Stomach (tissue), 9 donors: ENCODE measurements around the gene ZNF846. TPM values are rescaled to one million over a fixed set of nuclear protein-coding genes. Genes with fewer than 3 reads are reported as not detected.
"Not testable (repeated sequence)": the region's sequence is repeated elsewhere in the genome, so short reads cannot be mapped to it uniquely, and the experiment has no call there.

Experiments
- DNase-seq, 2 donors: peaks; one replicate each; pipeline versions ENCODE4 v3.0.0 to v3.0.0-alpha.2; 2013 to 2019
- H3K27ac ChIP-seq, 5 donors: fragments of 200-600 bp in 4 of 5; sonication (generic) in 4 of 5; one replicate each; pipeline ENCODE4 v1.5.1; 2013 to 2019; ENCODE audit warnings: mild to moderate bottlenecking in 1 of 5, moderate library complexity in 1 of 5
- H3K27me3 ChIP-seq, 3 donors: fragments of 200-600 bp; sonication (generic); one replicate each; pipeline ENCODE4 v1.5.1; 2017 to 2019; ENCODE audit warnings: mixed run types in 1 of 3
- H3K36me3 ChIP-seq, 4 donors: fragments of 200-600 bp; sonication (generic); 1 replicate in 3 of 4; 2 replicates in 1 of 4; pipeline ENCODE4 v1.5.1; 2016 to 2019
- H3K4me1 ChIP-seq, 4 donors: fragments of 200-600 bp; sonication (generic); one replicate each; pipeline ENCODE4 v1.5.1; 2016 to 2019
- H3K4me3 ChIP-seq, 4 donors: fragments of 200-600 bp; sonication (generic) in 3 of 4; one replicate each; pipeline ENCODE4 v1.5.1; 2016 to 2019; ENCODE audit warnings: mild to moderate bottlenecking in 1 of 4
- H3K9me3 ChIP-seq, 4 donors: fragments of 200-600 bp; sonication (generic); one replicate each; pipeline ENCODE4 v1.5.1; 2016 to 2019
- EP300 ChIP-seq: sonication (generic); formaldehyde crosslinking; IDR thresholded peaks from one replicate; pipeline ENCODE4 v1.6.1; 2017; ENCODE audit warnings: antibody characterized with exemption
- POLR2A ChIP-seq, 4 donors: fragments of 450-650 bp; IDR thresholded peaks; one replicate each; pipeline ENCODE4 v1.6.1; 2016; ENCODE audit warnings: antibody characterized with exemption in 4 of 4, control low read depth in 2 of 4, mild to moderate bottlenecking in 1 of 4, moderate library complexity in 1 of 4
- POLR2AphosphoS5 ChIP-seq, 3 donors: sonication (generic); formaldehyde crosslinking; IDR thresholded peaks; one replicate each; pipeline ENCODE4 v1.6.1; 2016; ENCODE audit warnings: antibody characterized with exemption in 3 of 3
- WGBS, 5 donors: extraction: QIAGEN DNeasy Blood & Tissue Kit in 3 of 5; methylation state at CpG; one replicate each; pipeline versions ENCODE4 v1.1.5 to v1.1.7; 2013 to 2018; 5-methylcytosine and 5-hydroxymethylcytosine counted together
- intact Hi-C: fragments of 100-400 bp; cut with DNase I; formaldehyde crosslinking; loops from one replicate; pipeline ENCODE4 v1.15.1; 2023; ENCODE audit warnings: low total_unique reads
- polyA plus RNA-seq, 3 donors: library from polyadenylated mRNA; stranded (reverse); fragments of 200-250 nt; gene quantifications; one replicate each; pipeline ENCODE4 v1.2.3, GENCODE V29; 2013
- total RNA-seq, 5 donors: library from RNA; depleted of rRNA; stranded (reverse); fragments of >200 nt; gene quantifications; one replicate each; pipeline versions ENCODE4 v1.1.0 to v1.2.3, GENCODE V29; 2014 to 2016
- TF ChIP-seq, protein P1 (sequence below), 7 experiments: fragments of 450-650 bp in 4 of 7; fragments of 200-600 bp in 3 of 7; sonication (generic) in 3 of 7; IDR thresholded peaks; one replicate each; pipeline ENCODE4 v1.5.1; 2016 to 2019; ENCODE audit warnings: antibody characterized with exemption in 7 of 7, control low read depth in 2 of 7, mild to moderate bottlenecking in 1 of 7
- donor health status: healthy with polysubstance abuse.
- donor health status: Bipolar disorder and iron deficiency.
- donor health status: healthy.

ZNF846 gene
- total and polyA plus RNA-seq, 8 donors = 1.3 to 22.4 (median 6.4) TPM

DNA sequence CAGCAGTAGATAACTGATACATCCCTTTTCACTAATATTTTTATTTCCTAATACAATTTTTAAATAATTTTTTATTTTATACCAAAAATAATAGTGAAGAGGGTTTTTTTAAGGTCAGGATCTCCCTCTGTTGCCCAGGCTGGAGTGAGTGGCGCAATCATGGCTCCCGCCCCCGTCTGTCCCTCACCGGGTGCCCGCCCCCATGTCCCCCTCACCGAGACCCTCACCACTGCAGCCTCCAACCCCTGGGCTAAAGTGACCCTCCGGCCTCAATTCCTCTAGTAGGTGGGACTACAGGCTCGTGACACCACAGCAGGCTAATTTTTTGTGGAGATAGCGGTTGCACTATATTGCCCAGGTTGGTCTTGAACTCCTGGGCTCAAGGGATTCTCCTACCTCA lies 17.8 kb upstream of the ZNF846 start:
- Histone ChIP-seq H3K36me3 (no peaks in the 10 kb centered on the region), H3K27me3 (no peaks in the 10 kb centered on the region), H3K9me3 (no peaks in the 10 kb centered on the region), H3K4me1 (peaks cover 6 to 45% (median 31%) of the 10 kb centered on the region in 4 donors), H3K27ac (peak overlapping the region; percentile 96 to 99 (median 98)), H3K4me3 (peak overlapping the region; percentile 60 to 79 (median 64))
- WGBS, 5 donors = 42 to 59% (median 54%) methylated on average over 9 of the region's 9 CpGs
- intact Hi-C loops = no loop called here
- DNase-seq = no peak
- no peak for TF ChIP-seq POLR2A (IDR thresholded peaks at IDR 0.05)
- TF ChIP-seq POLR2AphosphoS5 (IDR thresholded peaks at IDR 0.05) = no peak
- TF ChIP-seq, protein P1, sequence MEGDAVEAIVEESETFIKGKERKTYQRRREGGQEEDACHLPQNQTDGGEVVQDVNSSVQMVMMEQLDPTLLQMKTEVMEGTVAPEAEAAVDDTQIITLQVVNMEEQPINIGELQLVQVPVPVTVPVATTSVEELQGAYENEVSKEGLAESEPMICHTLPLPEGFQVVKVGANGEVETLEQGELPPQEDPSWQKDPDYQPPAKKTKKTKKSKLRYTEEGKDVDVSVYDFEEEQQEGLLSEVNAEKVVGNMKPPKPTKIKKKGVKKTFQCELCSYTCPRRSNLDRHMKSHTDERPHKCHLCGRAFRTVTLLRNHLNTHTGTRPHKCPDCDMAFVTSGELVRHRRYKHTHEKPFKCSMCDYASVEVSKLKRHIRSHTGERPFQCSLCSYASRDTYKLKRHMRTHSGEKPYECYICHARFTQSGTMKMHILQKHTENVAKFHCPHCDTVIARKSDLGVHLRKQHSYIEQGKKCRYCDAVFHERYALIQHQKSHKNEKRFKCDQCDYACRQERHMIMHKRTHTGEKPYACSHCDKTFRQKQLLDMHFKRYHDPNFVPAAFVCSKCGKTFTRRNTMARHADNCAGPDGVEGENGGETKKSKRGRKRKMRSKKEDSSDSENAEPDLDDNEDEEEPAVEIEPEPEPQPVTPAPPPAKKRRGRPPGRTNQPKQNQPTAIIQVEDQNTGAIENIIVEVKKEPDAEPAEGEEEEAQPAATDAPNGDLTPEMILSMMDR (IDR thresholded peaks at IDR 0.05) = no peak
- no peak for TF ChIP-seq EP300

GRCh38 chr19:9785367-9786331 lies 17.1 kb upstream of the ZNF846 start:
- TF ChIP-seq, protein P1 (IDR thresholded peaks at IDR 0.05) = no peak
- TF ChIP-seq EP300 = no peak
- TF ChIP-seq POLR2AphosphoS5 (IDR thresholded peaks at IDR 0.05) = peak; percentile 7 to 88 (median 80)
- peak in 2 of 4 donors; percentile 82 to 87 for TF ChIP-seq POLR2A (IDR thresholded peaks at IDR 0.05)
- H3K9me3 ChIP-seq = no peaks in the 10 kb centered on the region
- H3K27ac ChIP-seq = peak overlapping the region; percentile 96 to 99 (median 98)
- peaks cover 5 to 38% (median 24%) of the 10 kb centered on the region in 4 donors for H3K4me1 ChIP-seq
- peak; percentile 99 for DNase-seq
- 1 to 4% (median 1%) methylated on average over 54 to 74 of the region's 74 CpGs for WGBS, 5 donors
- intact Hi-C loops = no loop called here
- no peaks in the 10 kb centered on the region for H3K36me3 ChIP-seq
- no peaks in the 10 kb centered on the region for H3K27me3 ChIP-seq
- H3K4me3 ChIP-seq = peak overlapping the region; percentile 60 to 79 (median 64)

- Histone ChIP-seq H3K4me1 (peaks cover 0 to 24% (median 16%) of the 10 kb centered on the region in 4 donors), H3K27ac (peak overlapping the region; percentile 18 to 99 (median 97))
- whole genome bisulfite sequencing, 5 donors = 62 to 79% (median 67%) methylated on average over 6 of the region's 6 CpGs
- intact Hi-C loops, H3K4me3 ChIP-seq, H3K9me3 ChIP-seq, H3K27me3 ChIP-seq, H3K36me3 ChIP-seq, DNase-seq: not testable (repeated sequence)
Observed at GRCh38 chr19:9784163-9784496, 15.6 kb upstream of the ZNF846 start.

- Histone ChIP-seq H3K27ac (no peak overlapping the region), H3K9me3 (peaks cover 0 to 8% (median 0%) of the 10 kb centered on the region in 4 donors), H3K27me3 (no peaks in the 10 kb centered on the region), H3K4me1 (peaks cover 0 to 24% (median 16%) of the 10 kb centered on the region in 4 donors), H3K4me3 (no peak overlapping the region), H3K36me3 (no peaks in the 10 kb centered on the region)
- TF ChIP-seq, protein P1 (IDR thresholded peaks at IDR 0.05) = no peak
- TF ChIP-seq POLR2AphosphoS5 (IDR thresholded peaks at IDR 0.05) (no peak), EP300 (no peak), POLR2A (IDR thresholded peaks at IDR 0.05) (no peak)
- DNase-seq = no peak
- intact Hi-C loops = no loop called here
- 85 to 100% (median 92%) methylated on average over 2 of the region's 2 CpGs for WGBS, 5 donors
Observed at GRCh38 chr19:9782338-9782737, 13.8 kb upstream of the ZNF846 start.
